HG03442 (cell line): ENCODE data around the gene ATP11A.
"Not testable (repeated sequence)": the region's sequence is repeated elsewhere in the genome, so short reads cannot be mapped to it uniquely, and the experiment has no call there.

Source experiments
- ATAC-seq: cut with Tn5 transposase; IDR thresholded peaks from one replicate; pipeline ENCODE4 v1.9.1; 2021; ENCODE audit warnings: mild to moderate bottlenecking, moderate library complexity; ENCODE audit not compliant: unreplicated experiment

ATP11A gene

DNA sequence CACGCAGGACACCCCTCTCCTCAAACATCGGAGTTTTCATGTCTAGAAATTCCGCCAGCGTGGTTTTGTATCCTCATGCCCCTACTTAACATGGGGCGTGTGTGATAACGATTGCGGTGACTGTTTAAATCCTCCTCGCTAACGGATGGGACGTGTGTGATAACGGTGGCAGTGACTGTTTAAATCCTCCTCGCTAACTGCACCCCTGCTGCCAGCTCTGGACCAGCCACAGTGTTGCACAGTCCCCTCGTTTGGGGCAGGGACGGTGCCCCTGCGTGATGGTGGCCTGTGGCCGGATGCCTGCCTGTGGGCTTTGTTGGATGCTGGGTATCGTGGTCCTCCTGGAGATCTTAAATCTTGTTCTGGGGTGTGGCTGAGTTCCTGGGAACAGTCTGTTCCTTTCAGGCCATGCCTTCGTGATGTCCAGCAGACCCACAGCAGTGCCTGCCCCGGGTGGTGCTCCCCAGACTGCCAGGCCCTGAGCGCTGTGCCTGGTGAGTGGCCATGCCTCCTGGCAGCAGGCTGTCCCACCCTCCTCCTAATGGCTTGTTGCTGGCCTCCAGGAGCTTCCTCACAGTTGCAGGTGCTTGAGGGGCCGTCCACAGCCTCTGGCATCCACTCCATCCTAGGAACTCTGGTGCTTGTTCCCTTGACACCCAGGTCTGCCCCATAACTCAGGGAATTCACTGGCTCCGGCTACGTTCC lies 156.7 kb downstream of the ATP11A start:
- ATAC-seq: no peak

DNA sequence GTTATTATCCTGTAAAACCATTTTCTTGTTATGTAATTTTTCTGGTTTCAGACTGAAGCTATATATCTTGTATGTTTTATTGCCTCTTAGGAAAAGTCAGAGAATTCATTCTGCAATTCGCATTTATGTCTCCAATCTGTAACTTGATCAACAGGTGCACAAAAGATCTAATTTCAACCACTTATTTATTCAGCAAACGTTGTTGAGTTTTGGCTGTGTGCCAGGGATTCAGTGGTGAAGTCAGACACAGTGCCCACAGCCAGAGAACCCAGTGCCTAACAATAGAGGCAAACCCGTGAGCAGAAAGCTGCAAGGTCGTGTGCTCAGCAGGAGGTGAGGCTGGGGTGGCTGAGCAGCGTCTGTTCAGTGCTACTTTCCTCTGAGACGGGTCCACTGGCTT lies 159.7 kb downstream of the ATP11A start:
- no peak for ATAC-seq

DNA sequence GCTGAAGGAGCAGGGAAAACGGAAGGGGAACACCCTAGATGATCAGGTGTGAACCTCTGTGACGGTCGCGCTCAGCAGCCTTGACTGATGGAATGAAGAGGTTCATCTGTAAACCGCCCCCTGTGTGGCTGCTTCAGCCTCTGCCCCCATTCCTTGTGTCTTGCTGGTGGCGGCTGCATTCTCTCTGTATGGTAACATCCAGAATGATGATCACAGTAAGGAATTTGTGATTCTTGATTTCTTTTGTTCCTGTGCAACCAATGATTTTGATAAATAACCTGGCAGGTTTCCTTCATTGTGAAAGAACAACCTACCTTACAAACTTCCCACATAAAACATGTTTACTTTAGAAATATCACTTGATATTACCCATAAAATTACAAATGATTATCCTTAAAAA lies 160.4 kb downstream of the ATP11A start:
- ATAC-seq: no peak

DNA sequence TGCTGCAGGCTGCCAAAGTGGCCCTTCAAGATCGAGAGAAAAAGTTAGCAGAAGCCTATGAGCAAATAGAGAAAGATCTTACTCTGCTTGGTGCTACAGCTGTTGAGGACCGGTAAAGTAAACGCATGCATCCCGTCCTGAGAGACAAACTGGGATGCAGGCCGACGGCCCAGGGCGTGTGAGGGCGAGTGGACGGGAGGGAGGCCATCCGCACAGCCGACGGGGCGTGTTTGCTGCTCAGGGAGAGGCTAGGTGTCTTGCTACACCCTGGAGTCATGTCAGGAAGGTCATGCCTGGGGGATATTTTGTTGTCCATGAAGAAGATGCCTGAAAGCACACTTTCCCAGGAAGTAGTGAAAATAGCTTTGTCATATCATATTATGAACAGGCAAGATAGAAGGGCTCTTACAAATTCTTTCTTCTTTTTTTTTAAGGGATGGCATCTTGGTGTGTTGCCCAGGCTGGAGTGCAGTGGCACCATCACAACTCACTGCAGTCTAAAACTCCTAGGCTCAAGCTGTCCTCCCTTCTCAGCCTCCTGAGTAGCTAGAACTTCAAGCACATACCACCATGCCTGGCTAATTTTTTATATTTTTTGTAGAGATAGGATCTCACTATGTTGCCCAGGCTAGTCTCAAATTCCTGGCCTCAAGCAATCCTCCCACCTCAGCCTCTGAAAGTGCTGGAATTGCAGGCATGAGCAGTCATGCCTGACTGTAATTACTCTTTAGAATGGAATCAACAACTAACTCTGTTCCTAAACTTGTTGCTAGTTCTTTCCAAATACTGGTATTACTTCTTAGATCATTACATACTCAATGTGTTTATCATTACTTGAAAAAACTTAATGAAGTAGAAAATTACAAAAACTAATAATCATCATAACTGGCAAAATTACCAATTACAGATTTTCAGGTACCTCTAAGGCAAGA lies 161.5 kb downstream of the ATP11A start:
- no peak for ATAC-seq

DNA sequence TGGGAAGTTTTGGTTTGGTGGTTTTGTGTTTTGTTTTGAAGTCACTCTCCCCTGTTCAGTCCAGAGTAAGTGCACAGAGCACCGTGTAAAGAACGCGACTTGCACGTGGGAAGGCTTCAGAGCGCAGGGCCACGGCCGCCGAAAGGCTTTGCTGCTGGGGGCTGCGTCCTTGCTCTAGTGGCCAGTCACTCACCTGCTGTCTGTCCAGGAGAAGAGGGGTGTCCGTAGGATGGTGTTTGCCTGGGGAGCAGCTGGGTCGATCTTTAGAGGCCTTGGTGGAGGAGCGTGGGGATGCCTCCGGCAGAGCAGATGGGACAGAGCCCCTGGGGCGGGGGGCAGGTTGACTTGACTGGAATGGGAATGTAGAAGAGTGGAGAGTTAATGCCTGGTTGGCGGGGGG lies 162.6 kb downstream of the ATP11A start:
- ATAC-seq: no peak

DNA sequence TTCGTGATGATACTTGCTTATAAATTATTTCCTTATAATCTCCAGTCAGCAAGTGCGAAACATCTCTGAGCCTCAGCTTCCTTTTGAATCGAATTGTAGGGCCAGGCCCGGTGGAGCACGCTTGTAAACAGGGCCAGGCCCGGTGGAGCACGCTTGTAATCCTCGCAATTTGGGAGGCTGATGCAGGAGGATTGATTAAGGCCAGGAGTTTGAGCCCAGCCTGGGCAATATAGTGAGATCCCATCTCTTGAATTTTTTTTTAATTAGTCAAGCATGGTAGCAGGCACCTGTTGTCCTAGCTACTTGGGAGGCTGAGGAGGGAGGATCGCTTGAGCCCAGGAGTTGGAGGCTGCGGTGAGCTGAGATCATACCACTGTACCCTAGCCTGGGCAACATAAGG lies 163.0 kb downstream of the ATP11A start:
- no peak for ATAC-seq

DNA sequence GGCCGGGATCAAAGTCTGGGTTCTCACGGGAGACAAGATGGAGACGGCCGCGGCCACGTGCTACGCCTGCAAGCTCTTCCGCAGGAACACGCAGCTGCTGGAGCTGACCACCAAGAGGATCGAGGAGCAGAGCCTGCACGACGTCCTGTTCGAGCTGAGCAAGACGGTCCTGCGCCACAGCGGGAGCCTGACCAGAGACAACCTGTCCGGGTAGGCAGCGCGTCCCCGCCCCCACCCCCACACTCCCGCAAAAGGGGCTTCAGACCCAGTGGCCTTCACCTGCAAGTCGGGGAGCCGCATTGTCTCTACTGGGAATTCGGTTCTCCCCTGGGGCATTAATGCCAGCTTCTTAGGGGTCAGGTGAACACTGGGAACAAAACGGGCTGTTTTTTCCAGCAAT lies 164.5 kb downstream of the ATP11A start:
- ATAC-seq: no peak

DNA sequence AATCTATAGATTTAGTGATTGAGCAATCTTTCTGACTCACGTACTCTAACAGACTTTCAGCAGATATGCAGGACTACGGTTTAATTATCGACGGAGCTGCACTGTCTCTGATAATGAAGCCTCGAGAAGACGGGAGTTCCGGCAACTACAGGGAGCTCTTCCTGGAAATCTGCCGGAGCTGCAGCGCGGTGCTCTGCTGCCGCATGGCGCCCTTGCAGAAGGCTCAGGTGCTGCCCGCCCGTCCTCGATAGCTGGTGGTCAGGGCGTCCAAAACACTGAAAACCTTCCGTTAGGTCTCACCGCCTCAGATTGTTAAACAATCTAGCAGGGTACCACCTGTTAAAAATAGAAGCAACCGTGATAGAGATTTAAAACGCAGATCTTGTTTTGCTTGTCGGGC lies 166.0 kb downstream of the ATP11A start:
- no peak for ATAC-seq

DNA sequence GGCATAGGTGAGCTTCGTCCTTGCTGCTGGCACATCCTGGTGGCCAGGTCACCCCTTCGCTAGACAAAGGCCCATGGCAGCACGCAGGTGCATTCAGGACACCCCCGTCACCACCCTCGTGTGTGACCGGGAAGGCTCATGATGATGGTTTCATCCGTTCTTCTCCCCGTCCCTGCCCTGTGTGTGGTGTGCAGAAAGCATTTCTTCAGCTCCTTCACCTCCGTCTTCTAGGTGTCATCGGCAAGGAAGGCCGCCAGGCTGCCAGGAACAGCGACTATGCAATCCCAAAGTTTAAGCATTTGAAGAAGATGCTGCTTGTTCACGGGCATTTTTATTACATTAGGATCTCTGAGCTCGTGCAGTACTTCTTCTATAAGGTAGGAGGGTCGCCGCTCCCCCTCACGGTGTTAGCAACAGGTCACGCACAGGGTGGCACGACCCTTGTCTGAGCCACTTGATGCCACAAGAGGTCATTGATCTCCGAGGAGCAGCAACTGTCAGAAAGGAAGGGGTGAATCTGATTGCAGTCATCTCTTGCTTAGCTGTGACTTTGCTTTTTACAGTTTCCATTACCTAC lies 168.2 kb downstream of the ATP11A start:
- ATAC-seq: no peak

DNA sequence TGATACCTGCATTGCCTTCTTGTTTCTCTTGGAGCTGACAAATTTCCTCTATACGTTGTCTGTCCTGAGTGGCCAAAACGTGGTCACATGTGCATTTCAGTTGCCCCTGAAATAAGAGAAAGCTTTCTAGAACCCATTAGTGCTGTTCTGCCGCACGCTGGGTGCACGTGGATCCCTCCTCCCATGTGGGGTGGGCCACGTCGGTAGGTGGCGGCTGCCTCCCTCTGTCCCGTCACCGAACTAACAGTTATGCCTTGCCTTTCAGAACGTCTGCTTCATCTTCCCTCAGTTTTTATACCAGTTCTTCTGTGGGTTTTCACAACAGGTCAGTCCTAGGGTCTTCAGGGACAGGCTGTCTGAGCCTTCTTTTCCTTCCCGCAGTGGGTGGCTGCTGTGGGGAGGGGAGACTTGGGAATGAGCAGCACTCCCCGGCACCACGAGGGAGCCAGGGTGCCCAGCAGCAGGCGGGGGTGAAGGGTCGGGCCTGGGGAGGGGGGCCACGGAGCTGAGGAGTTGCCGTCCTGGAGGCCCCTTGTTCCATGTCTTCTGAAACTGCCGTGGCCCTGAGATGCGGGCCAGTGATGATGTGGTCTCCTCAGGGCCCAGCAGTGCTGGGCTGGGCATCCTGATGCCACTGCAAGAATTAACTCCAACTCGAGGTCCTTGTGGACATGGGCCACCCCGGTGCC lies 169.4 kb downstream of the ATP11A start:
- ATAC-seq: no peak

DNA sequence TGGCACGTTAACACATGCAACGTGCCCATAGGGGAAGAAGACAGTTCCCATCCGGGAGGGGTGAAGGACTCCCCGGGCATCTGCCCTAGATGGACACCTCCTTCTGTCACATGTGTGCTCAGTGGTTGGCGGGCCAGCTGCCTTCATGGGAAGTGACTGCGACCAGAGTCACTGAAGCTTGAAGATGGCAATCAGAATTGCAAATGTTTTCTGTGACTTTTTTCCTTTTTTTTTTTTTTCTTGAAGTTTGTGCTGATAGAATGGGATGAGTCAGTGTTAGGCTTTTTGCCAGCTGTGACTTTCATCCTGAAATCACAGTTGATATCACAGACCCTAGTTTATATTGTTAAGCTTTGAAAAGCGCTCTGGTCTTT lies 170.0 kb downstream of the ATP11A start:
- peak; percentile 84 for ATAC-seq

DNA sequence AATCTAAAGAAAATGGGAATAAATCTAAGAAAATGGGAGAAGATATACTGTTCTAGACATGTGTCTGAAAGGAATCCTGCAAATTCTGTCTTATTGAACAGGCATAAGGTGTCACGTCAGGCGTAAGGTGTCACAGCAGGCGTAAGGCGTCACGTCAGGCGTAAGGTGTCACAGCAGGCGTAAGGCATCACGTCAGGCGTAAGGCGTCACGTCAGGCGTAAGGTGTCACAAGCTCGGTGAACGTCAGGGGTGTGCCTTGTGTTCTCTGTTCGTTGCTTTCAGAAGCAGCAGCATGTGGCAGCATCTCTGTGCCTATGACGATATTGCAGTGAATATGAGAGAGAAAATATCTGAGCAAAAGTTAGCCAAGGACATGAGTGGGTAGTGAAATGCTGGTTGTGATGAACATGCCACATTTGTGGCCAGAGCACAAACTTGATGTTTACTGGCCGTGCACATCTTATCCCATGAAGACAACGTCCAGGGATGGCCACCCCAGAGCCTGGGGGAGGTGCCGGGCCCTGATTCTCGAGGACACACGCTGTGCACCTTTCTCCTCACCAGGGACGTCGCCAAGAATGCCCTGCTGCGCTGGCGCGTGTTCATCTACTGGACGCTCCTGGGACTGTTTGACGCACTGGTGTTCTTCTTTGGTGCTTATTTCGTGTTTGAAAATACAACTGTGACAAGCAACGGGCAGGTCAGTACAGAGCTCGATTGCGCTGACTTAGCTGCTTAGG lies 172.2 kb downstream of the ATP11A start:
- ATAC-seq: no peak

DNA sequence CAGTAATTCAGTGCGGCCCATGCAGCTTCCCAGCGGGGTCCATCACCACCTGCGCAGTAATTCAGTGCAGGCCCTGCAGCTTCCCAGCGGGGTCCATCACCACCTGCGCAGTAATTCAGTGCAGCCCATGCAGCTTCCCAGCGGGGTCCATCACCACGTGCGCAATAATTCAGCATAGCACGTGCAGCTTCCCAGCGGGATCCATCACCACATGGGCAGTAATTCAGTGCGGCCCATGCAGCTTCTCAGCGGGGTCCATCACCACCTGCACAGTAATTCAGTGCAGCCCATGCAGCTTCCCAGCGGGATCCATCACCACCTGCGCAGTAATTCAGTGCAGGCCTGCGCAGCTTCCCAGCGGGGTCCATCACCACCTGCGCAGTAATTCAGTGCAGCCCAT lies 173.5 kb downstream of the ATP11A start:
- not testable (repeated sequence) for ATAC-seq

DNA sequence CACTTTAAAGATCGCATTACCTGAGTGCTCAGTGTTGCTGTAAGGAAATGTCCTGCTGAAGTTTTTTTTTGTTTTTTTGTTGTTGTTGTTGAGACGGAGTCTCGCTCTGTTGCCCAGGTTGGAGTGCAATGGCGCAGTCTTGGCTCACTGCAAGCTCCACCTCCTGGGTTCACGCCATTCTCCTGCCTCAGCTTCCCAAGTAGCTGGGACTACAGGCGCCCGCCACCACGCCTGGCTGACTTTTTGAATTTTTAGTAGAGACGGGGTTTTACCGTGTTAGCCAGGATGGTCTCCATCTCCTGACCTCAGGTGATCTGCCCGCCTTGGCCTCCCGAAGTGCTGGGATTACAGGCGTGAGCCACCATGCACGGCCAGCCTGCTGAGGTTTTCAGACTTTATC lies 175.6 kb downstream of the ATP11A start:
- not testable (repeated sequence) for ATAC-seq

DNA sequence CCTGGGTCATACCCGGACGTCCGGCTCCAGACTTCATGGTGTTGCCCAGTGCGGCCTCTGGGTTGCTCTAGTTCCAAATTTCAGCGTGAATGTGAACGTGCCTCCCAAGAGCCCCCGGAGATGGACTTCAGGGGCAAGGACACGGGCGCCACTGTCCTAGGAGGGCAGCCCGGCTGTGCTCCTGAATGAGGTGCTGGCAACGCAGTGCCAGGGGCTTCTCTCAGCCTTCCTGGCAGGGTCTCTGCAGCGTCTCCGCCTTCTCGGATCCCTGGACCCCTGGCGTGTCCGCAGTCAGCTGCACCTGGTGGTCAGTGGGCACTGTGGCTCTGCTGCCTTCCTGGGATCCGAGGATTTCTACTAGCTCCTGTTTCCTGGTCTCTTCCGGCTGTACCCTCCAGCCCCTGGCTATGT lies 177.5 kb downstream of the ATP11A start:
- ATAC-seq: no peak

DNA sequence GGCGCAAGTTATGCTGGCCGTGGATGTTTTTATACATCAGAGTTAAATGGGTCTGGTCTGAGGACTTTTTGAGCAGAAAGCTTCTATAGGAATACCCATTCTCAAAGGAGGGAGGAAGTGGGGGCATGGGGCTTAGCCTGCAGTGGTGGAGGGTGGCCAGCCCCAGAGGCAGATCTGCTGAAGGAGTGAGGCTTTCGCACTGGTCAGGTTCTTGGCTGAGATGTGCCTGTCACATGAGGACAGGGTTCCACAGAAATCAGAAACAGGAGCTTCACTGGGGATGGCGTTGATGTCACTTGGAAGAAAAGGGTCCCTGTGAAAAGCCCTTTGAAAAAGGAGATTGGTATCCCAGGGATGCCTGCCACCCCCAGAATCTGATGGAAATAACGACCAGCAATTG lies 178.5 kb downstream of the ATP11A start:
- no peak for ATAC-seq

DNA sequence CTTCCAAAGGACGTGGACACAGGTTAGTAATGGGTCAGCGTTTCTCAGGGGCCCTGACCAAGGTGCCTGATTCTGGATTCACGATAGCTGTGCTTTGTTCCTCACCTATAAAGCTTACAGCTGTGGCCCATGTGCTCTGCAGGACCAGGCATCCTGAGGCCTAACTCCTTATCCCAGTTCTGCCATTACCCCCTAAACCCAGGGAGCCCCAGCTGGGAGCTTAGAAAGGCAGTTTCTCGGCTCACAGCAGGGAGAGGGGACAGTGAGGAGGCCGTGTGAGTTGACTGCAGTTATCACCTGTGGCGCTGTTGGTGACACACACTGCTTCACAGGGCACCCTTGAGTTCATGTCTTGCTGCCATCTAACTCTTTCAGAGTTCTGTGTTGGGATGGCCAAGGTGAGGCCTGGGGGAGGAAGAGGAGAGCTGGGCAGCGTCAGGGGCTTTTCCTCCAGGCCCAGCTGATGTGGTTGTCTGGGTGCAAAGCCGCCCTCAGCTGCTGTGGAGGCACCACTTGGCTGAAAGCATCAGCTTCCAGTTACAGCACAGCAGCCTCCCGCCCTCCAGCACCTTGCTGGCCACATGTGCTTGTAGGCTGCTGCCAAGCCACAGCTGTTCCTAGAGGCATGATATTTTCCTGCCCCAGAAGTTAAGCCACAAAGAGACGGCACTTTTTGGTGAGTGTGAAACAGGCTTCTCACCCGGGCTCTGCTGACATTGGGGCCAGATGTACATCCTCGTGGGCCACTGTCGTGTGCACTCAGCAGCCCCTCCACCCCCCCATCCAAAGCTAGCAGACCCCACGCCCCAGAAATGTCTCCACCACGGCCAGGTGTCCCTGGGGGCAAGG lies 179.6 kb downstream of the ATP11A start:
- no peak for ATAC-seq

DNA sequence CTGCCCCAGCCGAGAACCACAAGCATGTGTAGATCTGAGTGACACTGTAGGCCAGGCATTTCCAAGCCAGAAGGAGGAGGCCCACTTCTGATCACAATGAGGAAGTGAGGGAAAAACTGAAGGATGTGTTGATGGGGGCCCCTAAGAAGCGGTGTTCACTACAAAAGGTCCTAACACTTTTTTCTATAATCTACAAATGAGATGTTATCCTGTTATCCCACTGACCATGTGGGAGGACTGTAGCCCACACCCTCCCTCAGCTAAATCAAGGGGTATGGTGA lies 180.2 kb downstream of the ATP11A start:
- no peak for ATAC-seq

DNA sequence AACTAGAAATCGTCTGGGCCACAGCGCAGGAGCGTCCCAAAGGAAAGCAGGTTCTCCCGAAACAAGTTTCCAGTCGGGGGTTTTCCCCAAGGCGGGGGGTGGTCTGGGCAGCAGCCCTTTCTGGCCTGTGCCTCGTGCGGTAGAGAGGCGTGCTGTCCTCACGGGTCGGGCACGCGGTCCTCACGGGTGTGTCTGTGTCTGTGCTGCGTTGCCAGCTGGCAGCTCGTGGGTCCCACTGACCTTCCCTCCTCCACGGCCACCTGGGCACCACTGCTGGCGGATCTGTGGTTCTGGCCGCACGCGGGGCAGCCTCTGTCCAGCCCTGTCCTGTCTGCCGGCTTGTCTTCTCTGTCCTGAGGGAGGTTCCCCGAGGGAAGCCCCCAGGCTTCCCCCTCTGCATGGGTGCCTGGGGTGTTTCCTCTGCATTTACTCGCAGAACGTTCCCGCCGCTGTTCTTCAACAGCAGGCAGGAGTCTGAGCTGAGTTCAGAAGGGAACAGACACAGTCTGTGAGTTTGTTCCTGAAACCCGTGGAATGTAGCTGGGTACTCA lies 181.0 kb downstream of the ATP11A start:
- ATAC-seq: no peak

DNA sequence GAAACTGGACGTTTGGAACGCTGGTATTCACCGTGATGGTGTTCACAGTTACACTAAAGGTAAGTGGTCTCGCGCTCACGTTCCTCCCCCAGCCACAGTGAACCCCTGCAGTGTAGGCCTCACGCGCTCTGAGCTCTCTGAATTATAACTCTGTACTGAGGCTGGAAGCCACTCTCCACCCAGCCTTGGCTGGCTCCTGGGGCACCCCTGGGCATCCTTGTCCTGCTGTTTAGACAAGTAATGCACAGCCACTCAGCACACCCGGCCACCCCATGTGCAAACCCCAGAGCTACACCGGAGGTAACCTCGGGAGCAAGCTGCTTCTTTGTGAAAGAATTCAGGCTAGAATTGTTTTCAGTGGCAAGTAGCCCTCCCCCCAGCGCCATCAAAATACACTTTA lies 181.9 kb downstream of the ATP11A start:
- no peak for ATAC-seq
